ENCODE results near the gene LCK.

The LCK gene

DNA sequence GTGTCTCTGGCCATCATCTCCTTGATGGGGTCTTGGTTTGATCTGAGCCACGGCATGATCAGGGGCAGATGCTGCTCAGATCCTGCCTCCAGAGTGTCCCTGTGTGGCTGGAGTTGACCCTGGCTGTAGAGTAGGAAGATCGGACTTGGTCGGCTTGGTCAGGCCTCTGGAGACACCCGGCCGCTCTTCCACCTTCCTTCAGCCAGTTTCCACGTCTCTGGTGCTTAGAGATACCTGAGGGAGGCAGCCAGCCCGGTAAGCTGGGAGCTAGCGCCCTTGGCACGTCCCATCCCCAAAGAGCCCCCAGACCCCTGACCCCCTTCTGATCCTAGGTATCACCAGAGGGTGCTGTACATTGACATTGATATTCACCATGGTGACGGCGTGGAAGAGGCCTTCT is 76.1 kb downstream of the LCK start:
- no peak for DNase-seq (ENCODE audit: low read depth in 2 of 2)
- TF ChIP-seq, protein P1, sequence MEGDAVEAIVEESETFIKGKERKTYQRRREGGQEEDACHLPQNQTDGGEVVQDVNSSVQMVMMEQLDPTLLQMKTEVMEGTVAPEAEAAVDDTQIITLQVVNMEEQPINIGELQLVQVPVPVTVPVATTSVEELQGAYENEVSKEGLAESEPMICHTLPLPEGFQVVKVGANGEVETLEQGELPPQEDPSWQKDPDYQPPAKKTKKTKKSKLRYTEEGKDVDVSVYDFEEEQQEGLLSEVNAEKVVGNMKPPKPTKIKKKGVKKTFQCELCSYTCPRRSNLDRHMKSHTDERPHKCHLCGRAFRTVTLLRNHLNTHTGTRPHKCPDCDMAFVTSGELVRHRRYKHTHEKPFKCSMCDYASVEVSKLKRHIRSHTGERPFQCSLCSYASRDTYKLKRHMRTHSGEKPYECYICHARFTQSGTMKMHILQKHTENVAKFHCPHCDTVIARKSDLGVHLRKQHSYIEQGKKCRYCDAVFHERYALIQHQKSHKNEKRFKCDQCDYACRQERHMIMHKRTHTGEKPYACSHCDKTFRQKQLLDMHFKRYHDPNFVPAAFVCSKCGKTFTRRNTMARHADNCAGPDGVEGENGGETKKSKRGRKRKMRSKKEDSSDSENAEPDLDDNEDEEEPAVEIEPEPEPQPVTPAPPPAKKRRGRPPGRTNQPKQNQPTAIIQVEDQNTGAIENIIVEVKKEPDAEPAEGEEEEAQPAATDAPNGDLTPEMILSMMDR (IDR thresholded peaks at IDR 0.05; ENCODE audit: low read depth, low read length) = no peak
- H3K4me3 ChIP-seq (replicated peaks in 1 of 2; ENCODE audit: low read depth in 2 of 2, low read length in 2 of 2) = no peak overlapping the region

GRCh38 chr1:32329931-32330466 is 78.9 kb downstream of the LCK start:
- TF ChIP-seq, protein P1 (IDR thresholded peaks at IDR 0.05; ENCODE audit: low read depth, low read length) = no peak
- H3K4me3 ChIP-seq (replicated peaks in 1 of 2; ENCODE audit: low read depth in 2 of 2, low read length in 2 of 2) = no peak overlapping the region
- no peak for DNase-seq (ENCODE audit: low read depth in 2 of 2)

- DNase-seq (ENCODE audit: low read depth in 2 of 2) = no peak
- TF ChIP-seq, protein P1 (IDR thresholded peaks at IDR 0.05; ENCODE audit: low read depth, low read length) = no peak
- no peak overlapping the region for H3K4me3 ChIP-seq (replicated peaks in 1 of 2; ENCODE audit: low read depth in 2 of 2, low read length in 2 of 2)
Measured at GRCh38 chr1:32330558-32331151, 79.6 kb downstream of the LCK start.

DNA sequence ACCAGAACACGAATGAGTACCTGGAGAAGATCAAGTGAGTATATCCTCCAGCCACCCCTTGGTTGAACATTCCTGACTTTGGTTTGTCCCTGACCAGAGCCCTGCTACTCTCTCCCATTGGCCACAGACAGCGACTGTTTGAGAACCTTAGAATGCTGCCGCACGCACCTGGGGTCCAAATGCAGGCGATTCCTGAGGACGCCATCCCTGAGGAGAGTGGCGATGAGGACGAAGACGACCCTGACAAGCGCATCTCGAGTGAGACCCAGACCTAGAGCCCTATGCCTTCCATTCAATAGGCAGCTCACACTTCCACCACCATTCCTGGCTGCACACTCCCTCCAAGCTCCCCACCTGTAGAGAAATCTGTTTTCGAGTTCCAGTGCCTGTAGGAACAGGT is 80.5 kb downstream of the LCK start:
- H3K4me3 ChIP-seq (replicated peaks in 1 of 2; ENCODE audit: low read depth in 2 of 2, low read length in 2 of 2) = no peak overlapping the region

GRCh38 chr1:32332290-32333079 is 81.4 kb downstream of the LCK start:
- H3K4me3 ChIP-seq (replicated peaks in 1 of 2; ENCODE audit: low read depth in 2 of 2, low read length in 2 of 2) = no peak overlapping the region
- DNase-seq (ENCODE audit: low read depth in 2 of 2) = no peak
- TF ChIP-seq, protein P1 (IDR thresholded peaks at IDR 0.05; ENCODE audit: low read depth, low read length) = no peak

More for the DNA sequence above, 80.5 kb downstream of the LCK start:
- TF ChIP-seq, protein P1 (IDR thresholded peaks at IDR 0.05; ENCODE audit: low read depth, low read length) = no peak
- no peak for DNase-seq (ENCODE audit: low read depth in 2 of 2)

- TF ChIP-seq, protein P1 (IDR thresholded peaks at IDR 0.05; ENCODE audit: low read depth, low read length) = no peak
- no peak for DNase-seq (ENCODE audit: low read depth in 2 of 2)
- H3K4me3 ChIP-seq (replicated peaks in 1 of 2; ENCODE audit: low read depth in 2 of 2, low read length in 2 of 2) = no peak overlapping the region
Measured at GRCh38 chr1:32333251-32333963, 82.3 kb downstream of the LCK start.

Measured in cardiac fibroblast (primary cell).